ENCODE results near the gene PRKAR1B.

DNA sequence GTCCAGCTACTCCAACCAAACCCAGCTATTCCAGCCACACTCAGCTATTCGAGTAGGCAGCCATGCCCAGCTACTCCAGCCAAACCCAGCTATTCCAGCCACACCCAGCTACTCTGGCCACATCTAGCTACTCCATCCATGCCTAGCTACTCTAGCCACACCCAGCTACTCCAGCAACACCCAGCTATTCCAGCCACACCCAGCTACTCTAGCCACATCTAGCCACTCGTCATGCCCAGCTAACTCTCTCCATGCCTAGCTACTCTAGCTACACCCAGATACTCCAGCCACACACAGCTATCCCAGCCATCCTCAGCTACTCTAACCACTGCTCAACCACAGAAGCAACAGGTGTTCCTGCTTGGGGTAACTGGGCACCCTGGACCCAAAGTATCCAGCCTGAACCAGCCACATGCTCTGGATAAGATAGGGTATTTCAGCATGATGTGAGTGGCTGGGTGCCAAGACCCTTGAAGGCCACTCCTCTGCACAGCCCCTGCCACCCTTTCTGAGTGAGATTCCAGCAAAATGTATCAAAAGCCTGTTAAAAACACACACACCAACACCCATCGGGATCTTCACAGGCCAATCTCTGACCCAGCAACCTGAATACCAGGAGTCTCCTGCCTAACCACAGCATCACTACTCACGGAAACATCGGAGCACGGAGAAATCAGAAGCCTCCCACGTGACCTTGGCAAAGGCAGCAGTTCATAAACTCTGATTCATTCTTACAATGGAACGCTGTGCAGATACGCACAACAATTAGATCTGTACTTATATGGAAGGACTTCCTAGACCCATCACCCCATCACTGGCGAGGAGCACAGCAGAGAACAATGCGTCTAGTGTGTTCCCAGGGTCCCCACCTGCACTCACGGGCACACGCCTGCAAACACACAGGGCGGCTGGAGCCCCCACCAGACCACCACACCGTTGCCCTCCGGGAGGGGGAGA, 52.3 kb downstream of the PRKAR1B start:
- TF ChIP-seq, protein P1, sequence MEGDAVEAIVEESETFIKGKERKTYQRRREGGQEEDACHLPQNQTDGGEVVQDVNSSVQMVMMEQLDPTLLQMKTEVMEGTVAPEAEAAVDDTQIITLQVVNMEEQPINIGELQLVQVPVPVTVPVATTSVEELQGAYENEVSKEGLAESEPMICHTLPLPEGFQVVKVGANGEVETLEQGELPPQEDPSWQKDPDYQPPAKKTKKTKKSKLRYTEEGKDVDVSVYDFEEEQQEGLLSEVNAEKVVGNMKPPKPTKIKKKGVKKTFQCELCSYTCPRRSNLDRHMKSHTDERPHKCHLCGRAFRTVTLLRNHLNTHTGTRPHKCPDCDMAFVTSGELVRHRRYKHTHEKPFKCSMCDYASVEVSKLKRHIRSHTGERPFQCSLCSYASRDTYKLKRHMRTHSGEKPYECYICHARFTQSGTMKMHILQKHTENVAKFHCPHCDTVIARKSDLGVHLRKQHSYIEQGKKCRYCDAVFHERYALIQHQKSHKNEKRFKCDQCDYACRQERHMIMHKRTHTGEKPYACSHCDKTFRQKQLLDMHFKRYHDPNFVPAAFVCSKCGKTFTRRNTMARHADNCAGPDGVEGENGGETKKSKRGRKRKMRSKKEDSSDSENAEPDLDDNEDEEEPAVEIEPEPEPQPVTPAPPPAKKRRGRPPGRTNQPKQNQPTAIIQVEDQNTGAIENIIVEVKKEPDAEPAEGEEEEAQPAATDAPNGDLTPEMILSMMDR (IDR thresholded peaks at IDR 0.05) = no peak
- TF ChIP-seq POLR2A (IDR thresholded peaks at IDR 0.05) = no peak
